Frontal cortex (tissue), 4 donors: ENCODE measurements around the gene DBN1. TPM values are rescaled to one million over a fixed set of nuclear protein-coding genes. Genes with fewer than 3 reads are reported as not detected.
"Not testable (repeated sequence)": the region's sequence is repeated elsewhere in the genome, so short reads cannot be mapped to it uniquely, and the experiment has no call there.

Experiments
- DNase-seq, 2 donors: peaks; one replicate each; pipeline ENCODE4 v3.0.0; 2012; ENCODE audit warnings: low spot score in 2 of 2
- FAIRE-seq: peaks from 2 replicates; lab custom pipeline; 2012; peaks lifted over from hg19 to GRCh38; lab: Jason Lieb, UNC
- total RNA-seq: library from RNA; depleted of rRNA; stranded (reverse); fragments of >200 nt; gene quantifications from one replicate; pipeline ENCODE4 v1.2.3, GENCODE V29; 2014
- donor health status: control.
- donor health status: control.
- donor health status: control.

The DBN1 gene
- total RNA-seq, 1 donor from 2014 or later: 187 TPM

DNA sequence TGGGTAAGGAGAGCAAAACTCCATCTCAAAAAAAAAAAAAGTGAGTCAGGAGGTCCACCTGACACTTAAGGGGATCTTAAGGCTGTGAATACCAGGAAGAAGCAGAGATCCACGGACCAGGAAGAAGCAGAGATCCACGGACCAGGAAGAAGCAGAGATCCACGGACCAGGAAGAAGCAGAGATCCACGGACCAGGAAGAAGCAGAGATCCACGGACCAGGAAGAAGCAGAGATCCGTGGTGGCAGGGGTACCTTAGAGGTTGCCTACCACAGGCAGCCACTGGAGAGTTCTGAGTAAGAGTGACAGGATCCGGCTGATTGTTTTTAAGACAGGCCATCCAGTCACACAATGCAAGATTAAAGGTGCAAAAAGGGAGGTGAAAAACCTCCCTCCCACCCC lies 53.0 kb downstream of the DBN1 start:
- DNase-seq, FAIRE-seq: not testable (repeated sequence)

DNA sequence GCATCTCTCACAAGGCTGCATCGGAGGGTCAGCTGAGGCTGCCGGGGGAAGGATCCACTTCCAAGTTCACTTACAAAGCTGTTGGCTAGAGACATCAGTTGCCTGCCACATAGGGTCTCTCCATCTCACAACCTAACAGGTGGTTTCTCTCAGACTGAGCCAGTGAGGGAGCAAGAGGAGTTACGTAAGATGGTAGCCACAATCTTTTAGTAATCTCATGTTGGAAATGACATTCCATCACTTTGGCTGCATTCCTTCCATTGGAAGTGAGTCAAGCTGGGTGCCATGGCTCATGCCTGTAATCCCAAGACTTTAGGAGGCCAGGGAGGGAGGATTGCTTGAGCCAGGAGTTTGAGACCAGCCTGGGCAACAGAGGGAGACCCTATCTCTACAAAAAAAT lies 54.4 kb downstream of the DBN1 start:
- DNase-seq (no peak), FAIRE-seq (no peak)

DNA sequence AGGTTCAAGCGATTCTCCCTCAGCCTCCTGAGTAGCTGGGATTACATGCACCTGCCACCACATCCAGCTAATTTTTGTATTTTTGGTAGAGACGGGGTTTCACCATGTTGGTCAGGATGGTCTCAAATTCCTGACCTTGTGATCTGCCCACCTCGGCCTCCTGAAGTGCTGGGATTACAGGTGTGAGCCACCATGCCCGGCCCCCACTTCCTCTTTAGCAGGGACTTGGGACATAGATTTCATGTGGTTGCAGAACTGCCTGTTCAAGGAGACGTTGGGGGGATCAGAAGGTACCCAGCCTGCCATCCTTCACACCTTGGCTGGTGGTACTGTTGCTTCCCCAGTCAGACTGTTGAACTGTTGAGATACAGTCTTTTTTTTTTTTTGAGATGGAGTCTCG lies 56.4 kb downstream of the DBN1 start:
- DNase-seq, FAIRE-seq: not testable (repeated sequence)

DNA sequence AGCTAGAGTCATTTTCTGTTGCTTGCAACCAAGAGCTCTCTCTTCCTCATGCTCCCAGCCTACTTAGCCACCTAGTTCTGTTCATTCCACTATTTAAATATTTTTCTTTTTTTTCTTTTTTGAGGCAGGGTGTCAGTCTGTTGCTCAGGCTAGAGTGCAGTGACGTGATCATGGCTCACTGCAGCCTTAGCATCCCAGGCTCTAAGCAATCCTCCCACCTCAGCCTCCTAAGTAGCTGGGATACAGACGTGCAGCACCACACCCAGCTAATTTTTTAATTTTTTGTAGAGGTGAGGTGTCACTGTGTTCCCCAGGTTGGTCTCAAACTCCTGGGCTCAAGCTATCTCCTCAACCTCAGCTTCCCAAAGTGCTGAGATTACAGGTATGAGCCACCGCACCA lies 59.0 kb downstream of the DBN1 start:
- no peak for DNase-seq
- FAIRE-seq: no peak

DNA sequence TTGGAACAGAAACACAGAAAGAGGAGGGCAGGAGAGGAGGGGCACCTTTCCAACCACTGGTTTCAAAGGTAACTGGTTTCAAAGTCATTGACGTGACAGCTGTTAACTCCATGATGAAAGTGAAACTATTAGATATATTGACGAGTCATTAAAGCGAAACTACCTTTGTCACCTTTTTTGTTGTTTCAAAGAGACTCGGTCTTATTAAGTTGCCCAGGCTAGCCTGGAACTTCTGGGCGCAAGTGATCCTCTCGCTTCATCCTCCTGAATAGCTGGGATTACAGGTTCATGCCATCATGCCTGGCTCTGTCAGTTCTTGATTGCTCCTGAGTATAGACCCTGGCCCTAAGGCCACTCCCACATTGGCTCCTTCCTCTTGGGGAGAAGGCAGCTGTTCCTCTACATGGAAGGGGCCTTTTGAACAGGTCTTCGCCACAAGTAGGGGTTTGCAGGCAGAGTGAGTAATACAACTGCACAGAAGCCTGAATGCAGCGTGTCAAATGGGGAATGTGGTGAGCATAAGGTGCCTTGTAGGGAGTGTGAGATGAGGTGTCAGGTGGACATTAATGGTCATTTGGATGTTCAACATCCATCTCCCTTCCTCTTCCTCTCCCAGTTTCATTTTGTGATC lies 60.7 kb downstream of the DBN1 start:
- DNase-seq: no peak
- no peak for FAIRE-seq

DNA sequence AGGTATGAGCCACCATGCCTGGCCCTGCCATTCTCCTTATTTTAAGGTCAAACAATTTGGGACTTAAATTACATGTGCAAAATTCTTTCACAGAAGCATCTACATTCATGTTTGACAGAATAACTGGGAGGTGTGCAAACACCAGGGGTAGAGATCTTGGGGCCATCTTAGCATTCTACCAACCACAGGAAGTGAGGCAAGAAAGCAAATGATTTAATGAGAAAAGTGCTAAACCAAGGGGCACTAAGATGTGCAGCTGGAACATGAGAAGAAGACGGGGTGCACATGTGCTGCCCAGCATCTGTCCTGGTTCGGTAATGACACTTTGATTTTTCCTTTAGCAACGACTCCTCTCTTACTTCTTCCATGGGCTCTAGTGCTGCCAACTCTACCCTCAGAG lies 62.9 kb downstream of the DBN1 start:
- FAIRE-seq: no peak

DNA sequence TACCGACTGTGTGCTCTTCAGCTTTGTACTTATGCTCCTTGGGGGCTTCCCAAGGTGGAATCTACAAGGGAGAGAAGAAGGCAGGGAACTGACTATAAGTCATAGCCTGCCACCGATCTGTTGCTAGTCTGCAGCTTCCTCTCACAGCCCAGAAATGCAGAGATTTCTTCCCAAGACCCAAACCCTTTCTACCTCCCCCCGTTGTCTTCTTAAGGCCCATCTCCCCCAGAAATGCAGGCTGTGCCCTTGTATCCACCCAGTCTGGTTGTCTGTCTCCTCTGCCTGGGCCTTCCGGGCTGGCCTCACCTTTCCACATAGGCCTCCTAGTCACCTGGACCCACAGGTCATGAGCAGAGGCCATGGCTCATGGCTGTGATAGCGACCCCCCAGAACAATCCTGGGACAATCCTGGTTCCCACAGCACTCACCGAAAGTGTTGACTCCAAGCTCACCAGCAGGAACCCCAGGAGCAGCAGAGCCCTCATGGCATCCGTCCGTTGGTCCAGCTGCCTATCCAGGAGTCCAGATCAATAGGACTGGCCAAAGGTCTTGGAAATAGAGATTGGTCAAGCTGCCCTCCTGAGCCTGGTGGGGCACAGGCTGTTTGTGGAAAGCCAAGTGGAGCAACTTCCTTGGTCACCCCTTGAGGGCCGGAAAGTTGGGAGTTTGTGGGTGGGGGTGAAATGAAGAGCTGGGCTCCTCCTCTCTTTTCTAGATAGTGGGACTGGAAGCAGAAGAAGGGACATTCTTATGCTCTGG lies 64.2 kb downstream of the DBN1 start, which contains the start of gene F12:
F12 (minus strand) TSS at position 522 of the 759 bp plus-strand sequence; CDS start at position 485, 37 bp downstream.
- DNase-seq: no peak
- FAIRE-seq: no peak

More for the DNA sequence above, 62.9 kb downstream of the DBN1 start:
- no peak for DNase-seq

Other genes starting within 250 kb of the DBN1 start
- gene RAB24, start 169.9 kb downstream of the DBN1 start, total RNA-seq: 14.3 TPM
- 42.4 TPM for gene PRELID1, start 169.8 kb downstream of the DBN1 start, total RNA-seq
- 3.7 TPM for gene MXD3, start 161.7 kb downstream of the DBN1 start, total RNA-seq
- gene LMAN2, start 122.0 kb downstream of the DBN1 start, total RNA-seq: 88.9 TPM
- 7.7 TPM for gene RGS14, start 115.7 kb downstream of the DBN1 start, total RNA-seq
- gene SLC34A1, start 89.2 kb downstream of the DBN1 start, total RNA-seq: not detected
- 0.82 TPM for gene PFN3, start 73.0 kb downstream of the DBN1 start, total RNA-seq
- gene F12, start 64.1 kb downstream of the DBN1 start, total RNA-seq: 2.4 TPM
- gene GRK6, start 47.0 kb downstream of the DBN1 start, total RNA-seq: 25.7 TPM
- gene PRR7, start 26.8 kb downstream of the DBN1 start, total RNA-seq: 12.2 TPM
- gene PDLIM7, start 24.0 kb upstream of the DBN1 start, total RNA-seq: 6.5 TPM
- 3.3 TPM for gene DOK3, start 36.2 kb upstream of the DBN1 start, total RNA-seq
- 77.0 TPM for gene DDX41, start 43.3 kb upstream of the DBN1 start, total RNA-seq
- gene FAM193B, start 80.9 kb upstream of the DBN1 start, total RNA-seq: 26.1 TPM
- gene TMED9, start 118.6 kb upstream of the DBN1 start, total RNA-seq: 28.1 TPM
- gene B4GALT7, start 126.5 kb upstream of the DBN1 start, total RNA-seq: 13.5 TPM